Panc1 (cell line): ENCODE measurements around the gene SPINDOC.

Experiments used
- POLR2AphosphoS5 ChIP-seq: IDR thresholded peaks from 2 replicates; pipeline ENCODE4 v1.6.1; 2012; ENCODE audit warnings: mild to moderate bottlenecking, low read depth, low read length, moderate library complexity
- SIN3A ChIP-seq: IDR thresholded peaks from 2 replicates; pipeline ENCODE4 v1.6.1; 2012; ENCODE audit warnings: low read depth, mild to moderate bottlenecking, low read length, moderate library complexity, borderline replicate concordance; ENCODE audit not compliant: insufficient read depth
- TCF7L2 ChIP-seq: IDR thresholded peaks from 2 replicates; pipeline ENCODE4 v1.6.1; 2011; ENCODE audit warnings: mild to moderate bottlenecking, low read depth, low read length, inconsistent platforms
- TF ChIP-seq, protein P1 (sequence below), 2 experiments: IDR thresholded peaks; 2 replicates each; pipeline ENCODE4 v1.6.1; 2011 to 2012; ENCODE audit warnings: low read depth in 2 of 2, control low read depth in 1 of 2, low read length in 1 of 2, mild to moderate bottlenecking in 1 of 2, moderate library complexity in 1 of 2; ENCODE audit not compliant: insufficient read depth in 1 of 2
- TF ChIP-seq, protein P2 (sequence below): fragments of 450-650 bp; IDR thresholded peaks from 2 replicates; pipeline ENCODE4 v1.5.1; 2017; ENCODE audit warnings: mild to moderate bottlenecking

DNA sequence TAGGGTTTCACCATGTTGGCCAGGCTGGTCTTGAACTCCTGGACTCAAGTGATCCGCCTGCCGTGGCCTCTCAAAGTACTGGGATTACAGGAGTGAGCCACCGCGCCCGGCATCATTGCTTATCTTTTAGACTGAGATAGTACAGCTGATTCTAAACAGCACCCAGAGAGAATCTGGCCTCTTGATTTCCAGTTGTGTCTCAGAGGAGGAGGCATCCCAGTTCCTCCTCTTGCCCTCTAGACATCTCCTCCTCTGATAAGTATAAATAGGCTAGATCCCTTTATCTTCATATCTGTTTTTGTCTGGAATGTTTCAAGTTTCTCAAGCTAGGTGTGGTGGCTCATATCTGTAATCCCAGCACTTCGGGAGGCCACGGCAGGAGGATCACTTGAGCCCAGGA, 32.7 kb downstream of the SPINDOC start:
- TF ChIP-seq, protein P1, sequence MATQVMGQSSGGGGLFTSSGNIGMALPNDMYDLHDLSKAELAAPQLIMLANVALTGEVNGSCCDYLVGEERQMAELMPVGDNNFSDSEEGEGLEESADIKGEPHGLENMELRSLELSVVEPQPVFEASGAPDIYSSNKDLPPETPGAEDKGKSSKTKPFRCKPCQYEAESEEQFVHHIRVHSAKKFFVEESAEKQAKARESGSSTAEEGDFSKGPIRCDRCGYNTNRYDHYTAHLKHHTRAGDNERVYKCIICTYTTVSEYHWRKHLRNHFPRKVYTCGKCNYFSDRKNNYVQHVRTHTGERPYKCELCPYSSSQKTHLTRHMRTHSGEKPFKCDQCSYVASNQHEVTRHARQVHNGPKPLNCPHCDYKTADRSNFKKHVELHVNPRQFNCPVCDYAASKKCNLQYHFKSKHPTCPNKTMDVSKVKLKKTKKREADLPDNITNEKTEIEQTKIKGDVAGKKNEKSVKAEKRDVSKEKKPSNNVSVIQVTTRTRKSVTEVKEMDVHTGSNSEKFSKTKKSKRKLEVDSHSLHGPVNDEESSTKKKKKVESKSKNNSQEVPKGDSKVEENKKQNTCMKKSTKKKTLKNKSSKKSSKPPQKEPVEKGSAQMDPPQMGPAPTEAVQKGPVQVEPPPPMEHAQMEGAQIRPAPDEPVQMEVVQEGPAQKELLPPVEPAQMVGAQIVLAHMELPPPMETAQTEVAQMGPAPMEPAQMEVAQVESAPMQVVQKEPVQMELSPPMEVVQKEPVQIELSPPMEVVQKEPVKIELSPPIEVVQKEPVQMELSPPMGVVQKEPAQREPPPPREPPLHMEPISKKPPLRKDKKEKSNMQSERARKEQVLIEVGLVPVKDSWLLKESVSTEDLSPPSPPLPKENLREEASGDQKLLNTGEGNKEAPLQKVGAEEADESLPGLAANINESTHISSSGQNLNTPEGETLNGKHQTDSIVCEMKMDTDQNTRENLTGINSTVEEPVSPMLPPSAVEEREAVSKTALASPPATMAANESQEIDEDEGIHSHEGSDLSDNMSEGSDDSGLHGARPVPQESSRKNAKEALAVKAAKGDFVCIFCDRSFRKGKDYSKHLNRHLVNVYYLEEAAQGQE (IDR thresholded peaks at IDR 0.05; ENCODE audit: insufficient read depth in 1 of 2, low read depth in 2 of 2, low read length in 1 of 2): no peak
- TF ChIP-seq TCF7L2: no peak
- TF ChIP-seq, protein P2, sequence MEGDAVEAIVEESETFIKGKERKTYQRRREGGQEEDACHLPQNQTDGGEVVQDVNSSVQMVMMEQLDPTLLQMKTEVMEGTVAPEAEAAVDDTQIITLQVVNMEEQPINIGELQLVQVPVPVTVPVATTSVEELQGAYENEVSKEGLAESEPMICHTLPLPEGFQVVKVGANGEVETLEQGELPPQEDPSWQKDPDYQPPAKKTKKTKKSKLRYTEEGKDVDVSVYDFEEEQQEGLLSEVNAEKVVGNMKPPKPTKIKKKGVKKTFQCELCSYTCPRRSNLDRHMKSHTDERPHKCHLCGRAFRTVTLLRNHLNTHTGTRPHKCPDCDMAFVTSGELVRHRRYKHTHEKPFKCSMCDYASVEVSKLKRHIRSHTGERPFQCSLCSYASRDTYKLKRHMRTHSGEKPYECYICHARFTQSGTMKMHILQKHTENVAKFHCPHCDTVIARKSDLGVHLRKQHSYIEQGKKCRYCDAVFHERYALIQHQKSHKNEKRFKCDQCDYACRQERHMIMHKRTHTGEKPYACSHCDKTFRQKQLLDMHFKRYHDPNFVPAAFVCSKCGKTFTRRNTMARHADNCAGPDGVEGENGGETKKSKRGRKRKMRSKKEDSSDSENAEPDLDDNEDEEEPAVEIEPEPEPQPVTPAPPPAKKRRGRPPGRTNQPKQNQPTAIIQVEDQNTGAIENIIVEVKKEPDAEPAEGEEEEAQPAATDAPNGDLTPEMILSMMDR: no peak
- no peak for TF ChIP-seq SIN3A
- TF ChIP-seq POLR2AphosphoS5: no peak
